ENCODE data around the gene ZNF879. TPM values are rescaled to one million over a fixed set of nuclear protein-coding genes. Genes with fewer than 3 reads are reported as not detected.

The ZNF879 gene
- total and polyA plus RNA-seq, 2 of the 13 experiments (the other 11 are each of a cell fraction or from before 2014, with no cell fraction given): 0.83 to 2.8 TPM

GRCh38 chr5:179023528-179024189, at the start of gene ZNF879 (continued):
- TF ChIP-seq ZKSCAN1 (IDR thresholded peaks at IDR 0.05; ENCODE audit: low read length): no peak
- TF ChIP-seq ZNF441 (CRISPR knock-in tag; IDR thresholded peaks at IDR 0.05; ENCODE audit: borderline replicate concordance): no peak
- no peak for TF ChIP-seq ZBTB39 (CRISPR knock-in tag; IDR thresholded peaks at IDR 0.05)
- no peak for TF ChIP-seq FLYWCH1 (CRISPR knock-in tag; IDR thresholded peaks at IDR 0.05)
- TF ChIP-seq ZNF253 (CRISPR knock-in tag; IDR thresholded peaks at IDR 0.05; ENCODE audit: borderline replicate concordance): no peak
- TF ChIP-seq RORA (CRISPR knock-in tag; IDR thresholded peaks at IDR 0.05): no peak
- no peak for TF ChIP-seq ZBTB20 (CRISPR knock-in tag; IDR thresholded peaks at IDR 0.05; ENCODE audit: borderline replicate concordance, low read depth)
- no peak for TF ChIP-seq TAF1 (CRISPR knock-in tag; IDR thresholded peaks at IDR 0.05)
- TF ChIP-seq ZSCAN30 (CRISPR knock-in tag; IDR thresholded peaks at IDR 0.05): no peak
- TF ChIP-seq CREBL2 (CRISPR knock-in tag; IDR thresholded peaks at IDR 0.05; ENCODE audit: borderline replicate concordance): no peak
- TF ChIP-seq ZSCAN9 (CRISPR knock-in tag; IDR thresholded peaks at IDR 0.05; ENCODE audit: borderline replicate concordance): no peak
- no peak for TF ChIP-seq YEATS2 (CRISPR knock-in tag; IDR thresholded peaks at IDR 0.05; ENCODE audit: borderline replicate concordance)
- TF ChIP-seq STAG1 (CRISPR knock-in tag; IDR thresholded peaks at IDR 0.05): no peak
- TF ChIP-seq ZNF572 (CRISPR knock-in tag; IDR thresholded peaks at IDR 0.05): no peak
- TF ChIP-seq ZKSCAN5 (CRISPR knock-in tag; IDR thresholded peaks at IDR 0.05): no peak
- TF ChIP-seq JUNB (CRISPR knock-in tag; IDR thresholded peaks at IDR 0.05; ENCODE audit: borderline replicate concordance): no peak
- no peak for TF ChIP-seq ZNF652 (CRISPR knock-in tag; IDR thresholded peaks at IDR 0.05; ENCODE audit: borderline replicate concordance, low read depth)
- no peak for TF ChIP-seq HDAC6 (IDR thresholded peaks at IDR 0.05; ENCODE audit: low read depth, low read length)
- no peak for TF ChIP-seq ZNF468 (CRISPR knock-in tag; IDR thresholded peaks at IDR 0.05)
- 0 out of 2 replicates have a peak, but pooled peaks have one; percentile 43 for TF ChIP-seq ZNF563 (CRISPR knock-in tag; IDR thresholded peaks at IDR 0.05)
- no peak for TF ChIP-seq PRPF4 (IDR thresholded peaks at IDR 0.05; ENCODE audit: low read depth, low read length, poor library complexity, severe bottlenecking)
- no peak for TF ChIP-seq U2AF1 (optimal IDR thresholded peaks at IDR 0.05; ENCODE audit: low read depth, low read length)
- TF ChIP-seq TFAP4 (IDR thresholded peaks at IDR 0.05; ENCODE audit: borderline replicate concordance, low read depth): no peak
- TF ChIP-seq ZNF124 (CRISPR knock-in tag; IDR thresholded peaks at IDR 0.05): 0 out of 2 replicates have a peak, but pooled peaks have one; percentile 18
- no peak for TF ChIP-seq SP140L (CRISPR knock-in tag; IDR thresholded peaks at IDR 0.05; ENCODE audit: borderline replicate concordance)
- no peak for TF ChIP-seq TIGD3 (CRISPR knock-in tag; IDR thresholded peaks at IDR 0.05; ENCODE audit: borderline replicate concordance)
- TF ChIP-seq KDM3A (CRISPR knock-in tag; IDR thresholded peaks at IDR 0.05; ENCODE audit: low read depth): no peak
